Measurements from ENCODE around the gene MAP3K3. TPM values are rescaled to one million over a fixed set of nuclear protein-coding genes. Genes with fewer than 3 reads are reported as not detected.

MAP3K3 gene
- total RNA-seq, 4 donors from 2014 or later, result 47.0 to 89.8 (median 53.7) TPM

- ATAC-seq (ENCODE audit: low FRiP score), result no peak
- no peak for TF ChIP-seq CTCF (IDR thresholded peaks at IDR 0.05)
- DNase-seq (ENCODE audit: low spot score), result no peak
Measured at GRCh38 chr17:63639125-63639524, 16.9 kb downstream of the MAP3K3 start.

DNA sequence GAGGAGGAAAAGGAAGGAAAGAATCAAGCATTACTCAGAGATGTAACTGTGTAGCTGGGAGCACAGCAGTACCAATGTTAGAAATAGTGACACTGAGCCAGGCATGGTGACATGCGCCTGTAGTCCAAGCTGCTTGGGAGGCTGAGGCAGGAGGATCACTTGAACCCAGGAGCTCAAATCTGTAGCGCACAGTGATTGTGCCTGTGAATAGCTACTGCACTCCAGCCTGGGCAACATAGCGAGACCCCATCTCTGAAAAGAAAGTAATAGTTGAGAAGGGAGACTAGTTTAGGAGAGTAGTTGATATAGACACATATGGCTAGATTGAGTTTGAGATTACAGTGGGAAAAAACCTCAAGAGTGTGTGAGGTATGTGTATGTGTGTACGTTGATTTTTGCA lies 17.8 kb downstream of the MAP3K3 start:
- ATAC-seq (ENCODE audit: low FRiP score) (no peak), DNase-seq (ENCODE audit: low spot score) (no peak)

DNA sequence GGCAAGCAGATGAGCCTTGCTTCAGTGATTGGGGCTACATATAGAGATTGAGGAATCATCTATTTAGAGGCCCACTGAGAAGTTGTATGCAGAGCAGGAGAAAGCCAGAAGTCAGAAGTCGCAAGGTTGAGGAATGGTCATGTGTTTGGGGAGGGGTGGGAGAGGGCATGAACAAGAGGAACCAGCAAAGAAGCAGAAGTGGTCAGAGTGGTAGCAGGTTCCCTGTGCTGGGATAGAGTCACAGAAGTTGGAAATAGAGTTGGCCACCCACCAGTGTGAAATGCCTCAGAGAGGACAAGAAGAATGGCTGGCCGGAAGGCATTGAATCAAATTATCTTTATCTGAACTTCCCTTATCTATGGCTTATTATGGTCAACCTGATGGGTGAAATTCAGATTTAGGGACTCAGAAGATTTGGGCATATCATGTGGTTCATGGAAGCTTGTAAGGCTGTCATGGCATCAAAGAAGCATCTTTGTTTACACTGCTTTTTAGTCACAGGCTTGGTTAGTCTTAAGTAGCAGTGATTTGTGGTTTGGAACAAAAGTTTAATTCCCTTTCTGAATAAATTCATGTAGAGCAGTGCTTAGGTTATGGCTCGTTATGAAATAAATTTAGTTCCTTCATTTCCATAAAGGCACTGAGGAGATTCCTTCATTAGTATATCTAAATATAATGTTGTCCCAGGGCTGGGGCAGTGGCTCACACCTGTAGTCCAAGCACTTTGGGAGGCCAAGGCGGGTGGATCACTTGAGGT lies 19.7 kb downstream of the MAP3K3 start:
- no peak for TF ChIP-seq CTCF (IDR thresholded peaks at IDR 0.05)
- ATAC-seq (ENCODE audit: low FRiP score) (no peak), DNase-seq (ENCODE audit: low spot score) (no peak)

More for the DNA sequence above, 17.8 kb downstream of the MAP3K3 start:
- no peak for TF ChIP-seq CTCF (IDR thresholded peaks at IDR 0.05)

DNA sequence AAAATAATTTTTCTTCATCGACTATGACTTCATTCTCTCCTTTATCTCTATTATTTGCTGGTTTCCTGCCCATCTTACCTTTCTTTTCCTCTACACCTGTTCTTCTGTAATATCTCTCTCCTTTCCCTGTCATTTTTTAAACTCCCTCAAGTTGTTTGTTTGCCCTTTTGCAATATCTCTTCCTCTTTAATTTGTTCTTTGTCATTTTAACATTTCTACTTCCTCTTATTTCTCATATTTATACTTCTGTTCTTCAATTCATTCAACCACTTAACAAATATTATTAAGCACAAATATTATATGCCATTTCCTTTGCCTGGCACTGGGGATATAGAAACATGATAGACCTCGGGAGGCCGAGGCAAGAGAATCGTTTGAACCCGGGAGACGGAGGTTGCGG lies 22.6 kb downstream of the MAP3K3 start:
- no peak for TF ChIP-seq CTCF (IDR thresholded peaks at IDR 0.05)
- ATAC-seq (ENCODE audit: low FRiP score), result no peak
- no peak for DNase-seq (ENCODE audit: low spot score)

DNA sequence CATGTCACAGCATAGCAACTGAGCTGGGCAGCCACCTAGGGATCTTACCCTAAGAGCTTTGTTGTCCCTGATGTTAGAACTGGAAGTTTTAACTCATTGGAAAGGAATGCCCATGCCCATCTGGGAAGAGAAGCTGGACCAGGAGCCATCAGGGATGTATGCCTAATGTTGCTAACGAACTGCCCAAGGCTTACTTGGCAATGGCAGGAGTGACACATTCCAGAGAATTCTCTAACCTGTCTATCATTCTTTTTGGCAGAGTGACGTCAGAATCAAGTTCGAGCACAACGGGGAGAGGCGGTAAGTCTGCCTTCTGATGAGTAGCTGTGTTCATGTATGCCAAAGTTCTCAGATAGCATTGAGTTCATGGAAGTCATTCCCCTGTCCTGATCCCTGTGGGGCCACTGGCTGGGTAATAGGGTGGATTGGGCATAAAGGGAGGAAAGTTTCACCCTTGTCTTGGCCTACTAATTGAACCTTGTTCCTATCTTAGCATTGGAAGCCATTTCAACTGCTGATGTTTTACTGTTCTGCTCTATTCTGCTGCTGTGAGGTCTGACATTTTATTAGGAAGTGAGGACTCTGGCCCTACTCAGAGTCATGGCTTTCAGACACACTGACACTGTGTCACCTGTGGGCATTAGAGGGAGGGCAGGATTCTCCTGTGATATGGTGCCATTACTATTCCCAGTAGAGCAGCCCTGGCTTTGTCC lies 23.7 kb downstream of the MAP3K3 start:
- DNase-seq (ENCODE audit: low spot score) (no peak), ATAC-seq (ENCODE audit: low FRiP score) (no peak)
- no peak for TF ChIP-seq CTCF (IDR thresholded peaks at IDR 0.05)

- ATAC-seq (ENCODE audit: low FRiP score), result no peak
- DNase-seq (ENCODE audit: low spot score), result no peak
- TF ChIP-seq CTCF (IDR thresholded peaks at IDR 0.05), result no peak
Measured at GRCh38 chr17:63646488-63646806, 24.2 kb downstream of the MAP3K3 start.

Data from omental fat pad (tissue), 4 donors.